Fibroblast of lung (primary cell): ENCODE measurements around the gene STIM1.

Experiments used
- CTCF ChIP-seq, 2 donors: IDR thresholded peaks in 1 of 2; conservative IDR thresholded peaks in 1 of 2; 1 replicate in 1 of 2; 2 replicates in 1 of 2; pipeline ENCODE4 v1.5.1; 2011 to 2012; ENCODE audit warnings: low read length in 2 of 2, control low read depth in 1 of 2, inconsistent platforms in 1 of 2, low read depth in 1 of 2, mild to moderate bottlenecking in 1 of 2
- EZH2 ChIP-seq: IDR thresholded peaks from 2 replicates; pipeline ENCODE4 v1.5.1; 2012; ENCODE audit warnings: low read length, control low read depth, mild to moderate bottlenecking; ENCODE audit errors: missing control alignments

GRCh38 chr11:4017129-4017528 is 161.7 kb downstream of the STIM1 start:
- TF ChIP-seq CTCF (conservative IDR thresholded peaks at IDR 0.05 in 1 of 2, IDR thresholded peaks at IDR 0.05 in 1 of 2; ENCODE audit: low read depth in 1 of 2, low read length in 2 of 2), result no peak
- no peak for TF ChIP-seq EZH2
